SU-DHL-6 (cell line): Measurements from ENCODE around the gene PLA2G7.

Experiments
- H2AFZ ChIP-seq: fragments of 200-600 bp; sonication (generic); 2 replicates; pipeline ENCODE4 v1.6.1; 2014; ENCODE audit warnings: low read depth, mild to moderate bottlenecking, moderate library complexity, mixed read lengths, antibody characterized with exemption, low read length; ENCODE audit not compliant: severe bottlenecking
- H3F3A ChIP-seq: fragments of 200-600 bp; shearing (Covaris generic); 2 replicates; pipeline ENCODE4 v1.6.0; 2016; ENCODE audit warnings: antibody characterized with exemption, mild to moderate bottlenecking; ENCODE audit not compliant: insufficient read depth
- H3K27ac ChIP-seq: fragments of 200-600 bp; sonication (generic); 2 replicates; pipeline ENCODE4 v1.5.1; 2016; ENCODE audit warnings: low read depth, mild to moderate bottlenecking, low read length, moderate library complexity, mixed read lengths
- H3K27me3 ChIP-seq: fragments of 200-600 bp; sonication (generic), shearing (Covaris generic); 2 replicates; pipeline ENCODE4 v1.6.0; 2014; ENCODE audit warnings: mild to moderate bottlenecking, low read length
- H3K36me3 ChIP-seq: fragments of 200-600 bp; sonication (generic); 2 replicates; pipeline ENCODE4 v1.6.1; 2014; ENCODE audit warnings: mild to moderate bottlenecking, low read length, mixed read lengths
- H3K4me2 ChIP-seq: fragments of 300-600, 200-600 bp; shearing (Covaris generic), sonication (generic); 2 replicates; pipeline ENCODE4 v1.6.0; 2014; ENCODE audit warnings: low read length, low read depth, mild to moderate bottlenecking; ENCODE audit not compliant: poor library complexity, severe bottlenecking
- H3K4me3 ChIP-seq: fragments of 200-600 bp; sonication (generic); 2 replicates; pipeline ENCODE4 v1.5.1; 2014; ENCODE audit warnings: antibody characterized with exemption, low read length, mild to moderate bottlenecking, mixed read lengths; ENCODE audit not compliant: insufficient read depth, poor library complexity, severe bottlenecking
- H3K79me2 ChIP-seq: fragments of 200-600 bp; sonication (generic); 2 replicates; pipeline ENCODE4 v1.6.1; 2014; ENCODE audit warnings: mild to moderate bottlenecking, low read length, moderate library complexity; ENCODE audit not compliant: insufficient read depth
- H3K9ac ChIP-seq: fragments of 200-600 bp; sonication (generic); 2 replicates; pipeline ENCODE4 v1.7.0; 2014; ENCODE audit warnings: mild to moderate bottlenecking, low read length
- H3K9me2 ChIP-seq: fragments of 200-600 bp; sonication (generic); replicated peaks from 2 replicates; pipeline ENCODE4 v1.6.1; 2014; ENCODE audit warnings: low read length; ENCODE audit not compliant: insufficient read depth
- H3K9me3 ChIP-seq: fragments of 200-600 bp; sonication (generic); 2 replicates; pipeline ENCODE4 v1.6.1; 2014; ENCODE audit warnings: low read length, mixed read lengths; ENCODE audit not compliant: insufficient read depth
- H4K20me1 ChIP-seq: fragments of 200-600 bp; sonication (generic); 2 replicates; pipeline ENCODE4 v1.6.1; 2014; ENCODE audit warnings: low read depth, mild to moderate bottlenecking, antibody characterized with exemption, low read length, moderate library complexity, mixed read lengths
- EZH2phosphoT487 ChIP-seq: fragments of 200-600 bp; sonication (generic), shearing (Covaris generic); conservative IDR thresholded peaks from 2 replicates; pipeline ENCODE4 v1.6.1; 2018; ENCODE audit warnings: mild to moderate bottlenecking, antibody characterized with exemption, low read length, moderate library complexity, mixed read lengths
- TF ChIP-seq, protein P1 (sequence below): fragments of 200-600 bp; sonication (generic); IDR thresholded peaks from one replicate; pipeline ENCODE4 v1.5.1; 2017; ENCODE audit warnings: antibody characterized with exemption, mild to moderate bottlenecking, low read length, moderate library complexity; ENCODE audit not compliant: insufficient read depth, poor library complexity, severe bottlenecking

The PLA2G7 gene

DNA sequence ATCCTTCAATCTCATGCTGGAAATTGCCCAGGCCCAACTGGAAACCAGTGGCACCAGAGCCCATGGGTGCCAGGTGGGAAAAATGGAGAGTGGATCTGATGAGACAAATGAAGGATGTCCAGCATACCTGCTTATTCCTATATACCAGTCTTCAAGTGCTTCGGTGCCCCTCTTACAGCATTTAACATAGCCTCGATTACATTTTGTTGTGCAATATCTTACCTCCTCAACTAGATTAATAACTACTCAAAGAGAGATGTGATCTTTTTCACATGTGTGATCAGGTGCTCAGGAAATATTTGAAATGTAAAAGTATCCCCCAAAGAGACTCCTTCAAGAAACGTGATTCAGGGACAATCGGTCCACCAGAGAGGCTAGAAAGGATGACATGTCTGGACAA is 6.7 kb upstream of the PLA2G7 start:
- H3K79me2 ChIP-seq = no peaks in the 10 kb centered on the region
- TF ChIP-seq, protein P1, sequence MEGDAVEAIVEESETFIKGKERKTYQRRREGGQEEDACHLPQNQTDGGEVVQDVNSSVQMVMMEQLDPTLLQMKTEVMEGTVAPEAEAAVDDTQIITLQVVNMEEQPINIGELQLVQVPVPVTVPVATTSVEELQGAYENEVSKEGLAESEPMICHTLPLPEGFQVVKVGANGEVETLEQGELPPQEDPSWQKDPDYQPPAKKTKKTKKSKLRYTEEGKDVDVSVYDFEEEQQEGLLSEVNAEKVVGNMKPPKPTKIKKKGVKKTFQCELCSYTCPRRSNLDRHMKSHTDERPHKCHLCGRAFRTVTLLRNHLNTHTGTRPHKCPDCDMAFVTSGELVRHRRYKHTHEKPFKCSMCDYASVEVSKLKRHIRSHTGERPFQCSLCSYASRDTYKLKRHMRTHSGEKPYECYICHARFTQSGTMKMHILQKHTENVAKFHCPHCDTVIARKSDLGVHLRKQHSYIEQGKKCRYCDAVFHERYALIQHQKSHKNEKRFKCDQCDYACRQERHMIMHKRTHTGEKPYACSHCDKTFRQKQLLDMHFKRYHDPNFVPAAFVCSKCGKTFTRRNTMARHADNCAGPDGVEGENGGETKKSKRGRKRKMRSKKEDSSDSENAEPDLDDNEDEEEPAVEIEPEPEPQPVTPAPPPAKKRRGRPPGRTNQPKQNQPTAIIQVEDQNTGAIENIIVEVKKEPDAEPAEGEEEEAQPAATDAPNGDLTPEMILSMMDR = no peak
- TF ChIP-seq EZH2phosphoT487 = no peak

DNA sequence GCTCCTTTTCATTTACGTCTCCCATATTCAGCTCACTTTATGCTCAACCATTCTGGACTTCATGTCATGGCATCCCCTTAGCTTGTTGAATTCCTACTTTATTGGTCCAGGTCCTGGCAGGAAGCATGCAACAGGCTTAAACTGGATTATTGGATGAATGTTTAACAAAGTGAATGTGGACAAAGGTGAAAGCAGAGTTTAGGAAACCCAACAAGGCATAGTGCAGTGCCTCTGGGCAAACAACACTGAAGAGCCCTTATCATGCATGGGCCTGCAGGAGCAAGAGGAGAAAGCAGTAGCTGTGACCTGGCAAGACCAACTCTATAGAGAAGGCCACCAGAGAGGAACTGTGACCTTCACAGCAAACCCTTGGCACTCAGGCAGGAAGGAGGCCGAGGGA is 6.3 kb upstream of the PLA2G7 start:
- Histone ChIP-seq H3K79me2 (no peaks in the 10 kb centered on the region), H4K20me1 (no peaks in the 10 kb centered on the region), H3K27me3 (no peaks in the 10 kb centered on the region), H3K9ac (no peak overlapping the region), H3K9me2 (no peaks in the 10 kb centered on the region), H3K36me3 (no peaks in the 10 kb centered on the region), H3K4me2 (no peak overlapping the region), H3K27ac (no peak overlapping the region), H3F3A (no peaks in the 10 kb centered on the region), H2AFZ (no peak overlapping the region), H3K4me3 (no peak overlapping the region), H3K9me3 (no peaks in the 10 kb centered on the region)
- TF ChIP-seq, protein P1 = no peak
- no peak for TF ChIP-seq EZH2phosphoT487

More for the DNA sequence above, 6.7 kb upstream of the PLA2G7 start:
- Histone ChIP-seq H3K27ac (no peak overlapping the region), H3K4me3 (no peak overlapping the region), H3K36me3 (no peaks in the 10 kb centered on the region), H3K9me2 (no peaks in the 10 kb centered on the region), H2AFZ (no peak overlapping the region), H3K27me3 (no peaks in the 10 kb centered on the region), H3F3A (no peaks in the 10 kb centered on the region), H4K20me1 (no peaks in the 10 kb centered on the region), H3K4me2 (no peak overlapping the region), H3K9me3 (no peaks in the 10 kb centered on the region), H3K9ac (no peak overlapping the region)

DNA sequence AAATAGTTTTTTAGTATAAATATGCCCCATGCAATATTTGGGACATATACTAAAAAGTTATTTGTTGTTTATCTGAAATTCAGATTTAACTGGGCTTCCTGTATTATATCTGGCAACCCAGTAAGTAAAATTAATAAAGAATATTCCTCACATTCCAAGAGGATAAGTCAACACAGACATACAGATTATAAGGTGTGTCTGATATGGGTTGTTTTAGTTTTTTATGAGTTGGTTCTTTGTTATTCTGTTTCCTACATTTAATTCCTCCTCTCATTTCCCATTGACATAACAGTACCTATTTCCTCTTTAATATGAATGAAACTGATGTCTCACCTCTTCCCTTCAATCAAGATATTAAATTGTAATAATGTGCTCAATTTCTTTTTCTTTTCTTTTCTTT is 1.7 kb upstream of the PLA2G7 start:
- H3K27me3 ChIP-seq = no peaks in the 10 kb centered on the region
- H3K9ac ChIP-seq = no peak overlapping the region
- no peak overlapping the region for H3K27ac ChIP-seq
- H3K9me2 ChIP-seq = no peaks in the 10 kb centered on the region
- no peaks in the 10 kb centered on the region for H3K79me2 ChIP-seq
- TF ChIP-seq, protein P1 = no peak
- no peak for TF ChIP-seq EZH2phosphoT487
- H4K20me1 ChIP-seq = no peaks in the 10 kb centered on the region
- no peaks in the 10 kb centered on the region for H3F3A ChIP-seq
- H2AFZ ChIP-seq = no peak overlapping the region
- H3K4me2 ChIP-seq = no peak overlapping the region
- H3K4me3 ChIP-seq = no peak overlapping the region
- no peaks in the 10 kb centered on the region for H3K36me3 ChIP-seq
- no peaks in the 10 kb centered on the region for H3K9me3 ChIP-seq

DNA sequence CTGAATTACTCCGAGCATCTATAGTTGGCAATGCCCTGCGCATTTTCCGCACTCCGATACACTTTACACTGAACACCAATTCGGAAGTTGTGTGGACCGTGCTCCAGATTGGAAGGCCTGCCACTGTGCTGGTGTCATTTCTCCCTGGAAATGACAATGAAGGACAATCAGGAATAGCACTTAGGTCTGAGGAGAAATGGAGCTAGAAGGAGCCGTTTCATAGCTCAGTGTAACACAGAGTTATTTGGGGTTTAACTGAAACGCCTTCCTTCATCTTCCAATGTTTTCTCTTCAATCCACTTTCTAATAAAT is 501 bp upstream of the PLA2G7 start:
- Histone ChIP-seq H3K27me3 (no peaks in the 10 kb centered on the region), H3K9ac (no peak overlapping the region), H3K4me3 (no peak overlapping the region), H2AFZ (no peak overlapping the region), H3K9me3 (no peaks in the 10 kb centered on the region), H4K20me1 (no peaks in the 10 kb centered on the region), H3K4me2 (no peak overlapping the region), H3K36me3 (no peaks in the 10 kb centered on the region), H3K27ac (no peak overlapping the region), H3K79me2 (no peaks in the 10 kb centered on the region), H3F3A (no peaks in the 10 kb centered on the region), H3K9me2 (no peaks in the 10 kb centered on the region)
- TF ChIP-seq, protein P1 = no peak
- no peak for TF ChIP-seq EZH2phosphoT487
